SK-N-SH (cell line): Measurements from ENCODE around the gene LIMK2. TPM values are rescaled to one million over a fixed set of nuclear protein-coding genes. Genes with fewer than 3 reads are reported as not detected.

Source experiments
- CTCF ChIA-PET: fragments of 300-600, 350-600 bp; formaldehyde crosslinking; extraction: SDS; loops from one replicate; lab custom pipeline; 2021; lab: Yijun Ruan, JAX
- POLR2A ChIA-PET: fragments of 350-600 bp; sonication (Branson Sonifier 250); formaldehyde crosslinking; extraction: SDS; loops from one replicate; lab custom pipeline; 2020; ENCODE audit warnings: antibody characterized with exemption, inconsistent platforms; lab: Yijun Ruan, JAX
- DNase-seq: peaks from one replicate; pipeline ENCODE4 v3.0.0; 2012
- H2AFZ ChIP-seq: fragments of 200-600 bp; sonication (generic); 2 replicates; pipeline ENCODE4 v1.8.1; 2016; ENCODE audit warnings: antibody characterized with exemption, mild to moderate bottlenecking, low read depth
- H3F3A ChIP-seq: fragments of 200-600 bp; sonication (generic); replicated peaks from 2 replicates; pipeline ENCODE3; 2016; ENCODE audit warnings: antibody characterized with exemption, mild to moderate bottlenecking; ENCODE audit not compliant: insufficient read depth
- H3K27ac ChIP-seq, 2 experiments: fragments of 200-500 bp in 1 of 2; fragments of 200-600 bp in 1 of 2; sonication (Bioruptor generic) in 1 of 2; sonication (generic), shearing (Covaris generic) in 1 of 2; 2 replicates each; pipeline versions ENCODE4 v1.5.1 to v1.6.1; 2014 to 2016; ENCODE audit warnings: low read depth in 2 of 2, inconsistent platforms in 1 of 2, low read length in 1 of 2, mild to moderate bottlenecking in 1 of 2, mixed read lengths in 1 of 2
- H3K27me3 ChIP-seq: fragments of 200-600 bp; sonication (generic), shearing (Covaris generic); 2 replicates; pipeline ENCODE4 v1.6.1; 2016; ENCODE audit warnings: mixed run types; ENCODE audit not compliant: insufficient read depth
- H3K36me3 ChIP-seq, 2 experiments: fragments of 200-500 bp in 1 of 2; fragments of 200-600 bp in 1 of 2; sonication (Bioruptor generic) in 1 of 2; sonication (generic) in 1 of 2; replicated peaks in 1 of 2; 2 replicates each; pipeline versions ENCODE3 to v1.5.1; 2014 to 2016; ENCODE audit warnings: low read length in 1 of 2, mild to moderate bottlenecking in 1 of 2; ENCODE audit not compliant: insufficient read depth in 2 of 2, control insufficient read depth in 1 of 2
- H3K4me1 ChIP-seq, 2 experiments: fragments of 200-500 bp in 1 of 2; fragments of 200-600 bp in 1 of 2; sonication (Bioruptor generic) in 1 of 2; sonication (generic), shearing (Covaris generic) in 1 of 2; 2 replicates each; pipeline versions ENCODE4 v1.5.1 to v1.6.1; 2014 to 2016; ENCODE audit warnings: low read depth in 1 of 2, low read length in 1 of 2, mixed run types in 1 of 2; ENCODE audit not compliant: insufficient read depth in 2 of 2, control insufficient read depth in 1 of 2
- H3K4me2 ChIP-seq: fragments of 200-600 bp; sonication (generic), shearing (Covaris generic); 2 replicates; pipeline ENCODE4 v1.6.1; 2017; ENCODE audit warnings: mixed run types
- H3K4me3 ChIP-seq, 2 experiments: fragments of 200-500 bp in 1 of 2; fragments of 200-600 bp in 1 of 2; sonication (Bioruptor generic) in 1 of 2; sonication (generic), shearing (Covaris generic) in 1 of 2; 2 replicates each; pipeline versions ENCODE4 v1.5.1 to v1.8.1; 2014 to 2016; ENCODE audit warnings: low read depth in 2 of 2, inconsistent platforms in 1 of 2, low read length in 1 of 2, mild to moderate bottlenecking in 1 of 2, mixed read lengths in 1 of 2, moderate library complexity in 1 of 2
- H3K79me2 ChIP-seq: fragments of 200-600 bp; sonication (generic); 2 replicates; pipeline ENCODE4 v1.8.1; 2017; ENCODE audit warnings: mild to moderate bottlenecking; ENCODE audit not compliant: insufficient read depth
- H3K9ac ChIP-seq: fragments of 200-600 bp; sonication (generic); 2 replicates; pipeline ENCODE4 v1.6.1; 2017; ENCODE audit warnings: mixed run types
- H3K9me2 ChIP-seq: fragments of 200-600 bp; sonication (generic); 2 replicates; pipeline ENCODE4 v1.6.1; 2017; ENCODE audit warnings: mixed run types
- H3K9me3 ChIP-seq: fragments of 200-600 bp; sonication (generic); 2 replicates; pipeline ENCODE4 v1.6.1; 2017; ENCODE audit warnings: mixed run types, mild to moderate bottlenecking, moderate library complexity
- H4K20me1 ChIP-seq: fragments of 200-600 bp; sonication (generic); 2 replicates; pipeline ENCODE4 v1.6.1; 2017; ENCODE audit warnings: mild to moderate bottlenecking, mixed run types; ENCODE audit not compliant: insufficient read depth
- CHD2 ChIP-seq: fragments of 150-350 bp; IDR thresholded peaks from 2 replicates; pipeline ENCODE4 v1.6.1; 2018; ENCODE audit warnings: low read length; ENCODE audit not compliant: partially characterized antibody
- EZH2phosphoT487 ChIP-seq: fragments of 200-600 bp; sonication (generic); IDR thresholded peaks from 2 replicates; pipeline ENCODE4 v1.6.1; 2017; ENCODE audit warnings: low read depth, mixed run types, mild to moderate bottlenecking, antibody characterized with exemption, moderate library complexity, borderline replicate concordance
- FOSL2 ChIP-seq: IDR thresholded peaks from 2 replicates; pipeline ENCODE4 v1.4.0; 2012; ENCODE audit warnings: low read depth, mild to moderate bottlenecking, moderate library complexity, borderline replicate concordance
- GABPA ChIP-seq: IDR thresholded peaks from 2 replicates; pipeline ENCODE4 v1.4.0; 2012; ENCODE audit warnings: low read depth, mild to moderate bottlenecking
- GATA2 ChIP-seq: sonication (generic); formaldehyde crosslinking; IDR thresholded peaks from 2 replicates; pipeline ENCODE4 v1.5.0; 2020; ENCODE audit warnings: mild to moderate bottlenecking, missing genetic modification reagents
- JUND ChIP-seq: IDR thresholded peaks from 2 replicates; pipeline ENCODE4 v1.4.0; 2012
- MEF2A ChIP-seq: IDR thresholded peaks from 2 replicates; pipeline ENCODE4 v1.4.0; 2012; ENCODE audit warnings: low read depth, borderline replicate concordance
- MXI1 ChIP-seq: IDR thresholded peaks from 2 replicates; pipeline ENCODE4 v1.6.1; 2012; ENCODE audit warnings: mild to moderate bottlenecking, low read depth, low read length, improper control_type of control experiment
- NRF1 ChIP-seq: IDR thresholded peaks from 2 replicates; pipeline ENCODE4 v1.6.1; 2012; ENCODE audit warnings: low read depth, mild to moderate bottlenecking, low read length
- POLR2AphosphoS5 ChIP-seq: IDR thresholded peaks from 2 replicates; pipeline ENCODE4 v1.6.1; 2012; ENCODE audit warnings: low read depth, low read length
- REST ChIP-seq: IDR thresholded peaks from 2 replicates; pipeline ENCODE4 v1.6.1; 2012; ENCODE audit warnings: mild to moderate bottlenecking, low read depth, low read length, moderate library complexity
- RXRA ChIP-seq: IDR thresholded peaks from 2 replicates; pipeline ENCODE4 v1.4.0; 2012; ENCODE audit warnings: low read depth, mild to moderate bottlenecking, borderline replicate concordance
- TCF12 ChIP-seq: IDR thresholded peaks from 2 replicates; pipeline ENCODE4 v1.4.0; 2012
- TEAD4 ChIP-seq: IDR thresholded peaks from 2 replicates; pipeline ENCODE4 v1.4.0; 2012; ENCODE audit warnings: mild to moderate bottlenecking, borderline replicate concordance; ENCODE audit not compliant: insufficient read depth
- USF2 ChIP-seq: fragments of 150-350 bp; IDR thresholded peaks from 2 replicates; pipeline ENCODE4 v1.6.1; 2017; ENCODE audit warnings: antibody characterized with exemption, low read length, low read depth, borderline replicate concordance
- YY1 ChIP-seq: IDR thresholded peaks from 2 replicates; pipeline ENCODE4 v1.4.0; 2012; ENCODE audit warnings: low read depth, mild to moderate bottlenecking
- ZBTB33 ChIP-seq: IDR thresholded peaks from 2 replicates; pipeline ENCODE4 v1.4.0; 2012; ENCODE audit warnings: low read depth, borderline replicate concordance
- WGBS: methylation state at CpG from one replicate; pipeline ENCODE4 v1.1.6; 2017; ENCODE audit warnings: low lambda C conversion rate; 5-methylcytosine and 5-hydroxymethylcytosine counted together
- polyA plus RNA-seq, 3 experiments: library from polyadenylated mRNA; depleted of rRNA; stranded (reverse); fragments of >200 nt; gene quantifications; 2 replicates each; pipeline ENCODE4 v1.2.3, GENCODE V29; 2012
- TF ChIP-seq, protein P1 (sequence below): IDR thresholded peaks from 2 replicates; pipeline ENCODE4 v1.4.0; 2012; ENCODE audit warnings: low read depth, borderline replicate concordance

LIMK2 gene
- polyA plus RNA-seq, 1 of the 3 experiments (the other 2 are of a cell fraction), result 9.8 TPM

DNA sequence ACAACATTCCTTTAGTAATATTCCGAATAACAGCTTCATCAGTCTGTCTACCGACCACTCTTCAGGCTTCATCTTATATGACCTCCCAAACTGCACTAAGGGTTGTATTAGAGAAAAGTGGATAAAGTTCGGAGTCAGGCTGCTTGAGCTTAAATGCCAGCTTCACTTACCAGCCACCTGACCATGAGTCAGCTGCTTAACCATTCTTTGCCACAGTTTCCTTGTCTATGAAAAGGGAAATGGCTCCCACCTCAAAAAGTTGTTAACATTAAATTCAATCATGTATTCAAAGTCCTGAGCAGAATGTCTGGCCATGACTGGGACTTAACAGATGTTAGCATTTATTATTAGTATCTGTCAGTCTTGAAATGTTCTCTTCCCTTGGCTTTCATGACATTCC, 20.9 kb downstream of the LIMK2 start:
- WGBS, result 75% methylated on average over 3 of the region's 3 CpGs
- Histone ChIP-seq H3K27ac (peak overlapping the region in 1 of 2 experiments; percentile 43; a peak in 2 of 4 replicates), H3K4me2 (no peak overlapping the region), H3K9ac (no peak overlapping the region), H4K20me1 (no peaks in the 10 kb centered on the region), H3K9me3 (no peaks in the 10 kb centered on the region), H3F3A (peaks cover 9% of the 10 kb centered on the region), H3K9me2 (no peaks in the 10 kb centered on the region), H3K27me3 (no peaks in the 10 kb centered on the region)
- no peak for DNase-seq
- no peak for TF ChIP-seq NRF1
- no peak for TF ChIP-seq CHD2
- peak; percentile 21; the same call in 1 of the 2 replicates for TF ChIP-seq FOSL2
- no peak for TF ChIP-seq YY1
- no peak for TF ChIP-seq POLR2AphosphoS5
- no peak for TF ChIP-seq MXI1
- TF ChIP-seq, protein P1, sequence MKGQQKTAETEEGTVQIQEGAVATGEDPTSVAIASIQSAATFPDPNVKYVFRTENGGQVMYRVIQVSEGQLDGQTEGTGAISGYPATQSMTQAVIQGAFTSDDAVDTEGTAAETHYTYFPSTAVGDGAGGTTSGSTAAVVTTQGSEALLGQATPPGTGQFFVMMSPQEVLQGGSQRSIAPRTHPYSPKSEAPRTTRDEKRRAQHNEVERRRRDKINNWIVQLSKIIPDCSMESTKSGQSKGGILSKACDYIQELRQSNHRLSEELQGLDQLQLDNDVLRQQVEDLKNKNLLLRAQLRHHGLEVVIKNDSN, result peak; percentile 40; the same call in 1 of the 2 replicates
- no peak for TF ChIP-seq USF2
- no peak for TF ChIP-seq TEAD4
- TF ChIP-seq, all 33 proteins: peak for 2
- Histone ChIP-seq H2AFZ (no peak overlapping the region), H3K79me2 (peaks cover 79% of the 10 kb centered on the region), H3K4me3 (no peak overlapping the region), H3K4me1 (peaks cover 16 to 22% of the 10 kb centered on the region in 2 experiments; a peak in 2 of 4 replicates), H3K36me3 (no peaks in the 10 kb centered on the region)
- CTCF ChIA-PET, result interaction anchor here (1.4 to 10.5 kb wide), 4 partner anchors 9 to 148 kb away, joined by 4 to 105 read pairs (median 6); partner anchors contain the start of gene LIMK2
- POLR2A ChIA-PET, result no interaction called here

DNA sequence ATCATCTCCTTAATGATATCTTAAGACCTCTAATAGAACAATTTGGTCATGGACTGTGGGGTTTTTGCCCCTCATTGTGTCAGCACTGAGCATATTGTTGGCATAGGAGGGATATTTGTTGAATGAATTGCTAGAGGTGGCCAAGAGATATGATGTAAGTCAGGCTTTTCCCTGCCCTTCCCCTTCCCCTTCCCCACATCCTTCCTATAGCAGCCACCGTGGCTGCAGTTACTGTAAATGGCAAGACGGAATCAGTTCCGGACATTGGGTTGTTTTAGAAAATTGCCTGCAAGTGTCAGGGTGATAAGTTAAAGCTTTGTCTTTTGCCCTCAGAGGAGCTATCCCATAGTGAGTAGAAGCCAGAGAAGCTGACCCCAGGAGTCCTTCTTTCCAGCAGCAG, 23.0 kb downstream of the LIMK2 start:
- H3K9ac ChIP-seq, result no peak overlapping the region
- H3K9me2 ChIP-seq, result no peaks in the 10 kb centered on the region
- 46% methylated on average over 3 of the region's 3 CpGs for WGBS
- POLR2A ChIA-PET, result no interaction called here
- no peak overlapping the region for H3K4me2 ChIP-seq
- peaks cover 11% of the 10 kb centered on the region for H3F3A ChIP-seq
- no peak overlapping the region for H3K4me3 ChIP-seq
- no peak overlapping the region for H3K27ac ChIP-seq
- peaks cover 5 to 14% of the 10 kb centered on the region in 2 experiments; a peak in 2 of 4 replicates for H3K4me1 ChIP-seq
- no peaks in the 10 kb centered on the region for H3K9me3 ChIP-seq
- peaks cover 0 to 3% of the 10 kb centered on the region in 2 experiments for H3K36me3 ChIP-seq
- CTCF ChIA-PET, result interaction anchor here (0.7 kb wide), 1 partner anchor 128 kb away, joined by 3 read pairs; the partner anchor contains the start of gene SELENOM
- DNase-seq, result no peak
- H2AFZ ChIP-seq, result no peak overlapping the region
- H3K27me3 ChIP-seq, result no peaks in the 10 kb centered on the region
- H3K79me2 ChIP-seq, result peaks cover 80% of the 10 kb centered on the region
- no peaks in the 10 kb centered on the region for H4K20me1 ChIP-seq
- TF ChIP-seq TCF12 (no peak), GABPA (no peak), MEF2A (no peak), FOSL2 (no peak), EZH2phosphoT487 (no peak), MXI1 (no peak), GATA2 (CRISPR knock-in tag) (no peak), RXRA (no peak), JUND (no peak), ZBTB33 (no peak), NRF1 (no peak), REST (no peak)
- TF ChIP-seq, protein P1, result no peak
